C4-2B (cell line): ENCODE results near the gene KANK4.

Source experiments
- ZFX ChIP-seq: fragments of 450-650 bp; IDR thresholded peaks from 2 replicates; pipeline ENCODE4 v1.6.1; 2017
- TF ChIP-seq, protein P1 (sequence below): fragments of 450-650 bp; conservative IDR thresholded peaks from 2 replicates; pipeline ENCODE4 v1.5.1; 2017; ENCODE audit warnings: mild to moderate bottlenecking

DNA sequence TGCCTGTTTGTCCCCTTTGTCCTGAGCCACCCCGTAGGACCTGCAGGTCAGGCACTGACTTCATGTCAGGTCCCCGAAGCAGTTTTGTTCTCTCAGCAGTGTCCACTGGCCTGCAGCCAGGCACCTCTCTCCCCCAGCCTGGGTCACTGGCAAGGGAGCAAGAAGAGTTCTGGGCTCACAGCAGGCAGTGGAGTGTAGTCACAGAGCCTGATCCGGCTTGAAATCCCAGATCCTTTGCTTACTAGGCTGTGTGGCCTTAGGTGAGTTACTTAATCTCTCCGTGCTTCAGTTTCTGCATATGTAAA lies 90.4 kb downstream of the KANK4 start:
- TF ChIP-seq, protein P1, sequence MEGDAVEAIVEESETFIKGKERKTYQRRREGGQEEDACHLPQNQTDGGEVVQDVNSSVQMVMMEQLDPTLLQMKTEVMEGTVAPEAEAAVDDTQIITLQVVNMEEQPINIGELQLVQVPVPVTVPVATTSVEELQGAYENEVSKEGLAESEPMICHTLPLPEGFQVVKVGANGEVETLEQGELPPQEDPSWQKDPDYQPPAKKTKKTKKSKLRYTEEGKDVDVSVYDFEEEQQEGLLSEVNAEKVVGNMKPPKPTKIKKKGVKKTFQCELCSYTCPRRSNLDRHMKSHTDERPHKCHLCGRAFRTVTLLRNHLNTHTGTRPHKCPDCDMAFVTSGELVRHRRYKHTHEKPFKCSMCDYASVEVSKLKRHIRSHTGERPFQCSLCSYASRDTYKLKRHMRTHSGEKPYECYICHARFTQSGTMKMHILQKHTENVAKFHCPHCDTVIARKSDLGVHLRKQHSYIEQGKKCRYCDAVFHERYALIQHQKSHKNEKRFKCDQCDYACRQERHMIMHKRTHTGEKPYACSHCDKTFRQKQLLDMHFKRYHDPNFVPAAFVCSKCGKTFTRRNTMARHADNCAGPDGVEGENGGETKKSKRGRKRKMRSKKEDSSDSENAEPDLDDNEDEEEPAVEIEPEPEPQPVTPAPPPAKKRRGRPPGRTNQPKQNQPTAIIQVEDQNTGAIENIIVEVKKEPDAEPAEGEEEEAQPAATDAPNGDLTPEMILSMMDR: no peak
- TF ChIP-seq ZFX: no peak
